Liver (tissue), 9 donors: ENCODE results near the gene IGBP1. TPM values are rescaled to one million over a fixed set of nuclear protein-coding genes. Genes with fewer than 3 reads are reported as not detected.
"Not testable (repeated sequence)": the region's sequence is repeated elsewhere in the genome, so short reads cannot be mapped to it uniquely, and the experiment has no call there.

Experiments
- DNase-seq: peaks from one replicate; pipeline ENCODE4 v3.0.0-alpha.2; 2017; ENCODE audit warnings: low spot score
- H3K27ac ChIP-seq, 2 donors: one replicate each; pipeline ENCODE4 v1.7.0; 2013; ENCODE audit warnings: inconsistent platforms in 2 of 2, low read length in 2 of 2, control low read depth in 1 of 2, low read depth in 1 of 2, mild to moderate bottlenecking in 1 of 2
- H3K27me3 ChIP-seq, 4 donors: one replicate each; pipeline versions ENCODE4 v1.6.1 to v1.7.0; 2013; ENCODE audit warnings: low read length in 3 of 4, inconsistent platforms in 1 of 4, mild to moderate bottlenecking in 1 of 4, moderate library complexity in 1 of 4; ENCODE audit not compliant: control insufficient read depth in 4 of 4, insufficient read depth in 4 of 4
- H3K36me3 ChIP-seq, 4 donors: one replicate each; pipeline versions ENCODE4 v1.6.1 to v1.7.0; 2013; ENCODE audit warnings: low read length in 3 of 4, mild to moderate bottlenecking in 3 of 4, low read depth in 1 of 4, moderate library complexity in 1 of 4; ENCODE audit not compliant: control insufficient read depth in 4 of 4, insufficient read depth in 3 of 4
- H3K4me1 ChIP-seq, 4 donors: one replicate each; pipeline versions ENCODE4 v1.6.1 to v1.7.0; 2013; ENCODE audit warnings: low read length in 3 of 4, mild to moderate bottlenecking in 3 of 4, moderate library complexity in 1 of 4; ENCODE audit not compliant: control insufficient read depth in 4 of 4, insufficient read depth in 4 of 4
- H3K4me3 ChIP-seq, 3 donors: one replicate each; pipeline versions ENCODE4 v1.6.1 to v1.7.0; 2013; ENCODE audit warnings: low read length in 3 of 3, control low read depth in 1 of 3, low read depth in 1 of 3, mild to moderate bottlenecking in 1 of 3
- H3K9ac ChIP-seq, 2 donors: one replicate each; pipeline ENCODE4 v1.7.0; 2013; ENCODE audit warnings: low read length in 2 of 2, mild to moderate bottlenecking in 2 of 2, moderate library complexity in 2 of 2, control low read depth in 1 of 2, low read depth in 1 of 2
- H3K9me3 ChIP-seq, 4 donors: one replicate each; pipeline versions ENCODE4 v1.6.1 to v1.7.0; 2013; ENCODE audit warnings: low read length in 3 of 4; ENCODE audit not compliant: control insufficient read depth in 4 of 4
- EGR1 ChIP-seq, 2 donors: IDR thresholded peaks; 2 replicates each; pipeline ENCODE4 v1.6.1; 2016 to 2018; ENCODE audit warnings: antibody characterized with exemption in 2 of 2, low read depth in 2 of 2
- FOXA1 ChIP-seq: IDR thresholded peaks from 2 replicates; pipeline ENCODE4 v1.6.1; 2016; ENCODE audit warnings: antibody characterized with exemption
- FOXA2 ChIP-seq: IDR thresholded peaks from 2 replicates; pipeline ENCODE4 v1.6.1; 2016; ENCODE audit warnings: antibody characterized with exemption
- GABPA ChIP-seq, 2 donors: IDR thresholded peaks in 1 of 2; conservative IDR thresholded peaks in 1 of 2; 2 replicates each; pipeline ENCODE4 v1.6.1; 2016; ENCODE audit warnings: antibody characterized with exemption in 2 of 2, mild to moderate bottlenecking in 1 of 2, moderate library complexity in 1 of 2
- HNF4A ChIP-seq, 2 donors: conservative IDR thresholded peaks; 2 replicates each; pipeline ENCODE4 v1.6.1; 2016; ENCODE audit warnings: antibody characterized with exemption in 2 of 2, mild to moderate bottlenecking in 2 of 2
- HNF4G ChIP-seq: IDR thresholded peaks from 2 replicates; pipeline ENCODE4 v1.6.1; 2016; ENCODE audit warnings: antibody characterized with exemption
- JUND ChIP-seq, 2 donors: IDR thresholded peaks; 2 replicates each; pipeline ENCODE4 v1.6.1; 2016; ENCODE audit warnings: antibody characterized with exemption in 2 of 2
- NR2F2 ChIP-seq: IDR thresholded peaks from 2 replicates; pipeline ENCODE4 v1.6.1; 2016; ENCODE audit warnings: antibody characterized with exemption
- RAD21 ChIP-seq, 2 donors: IDR thresholded peaks; 2 replicates each; pipeline ENCODE4 v1.6.1; 2016; ENCODE audit warnings: antibody characterized with exemption in 2 of 2, mild to moderate bottlenecking in 2 of 2
- RXRA ChIP-seq, 2 donors: IDR thresholded peaks; 2 replicates each; pipeline ENCODE4 v1.6.1; 2017 to 2018; ENCODE audit warnings: antibody characterized with exemption in 2 of 2, mild to moderate bottlenecking in 1 of 2
- SP1 ChIP-seq: IDR thresholded peaks from 2 replicates; pipeline ENCODE4 v1.6.1; 2018; ENCODE audit warnings: antibody characterized with exemption, mild to moderate bottlenecking
- YY1 ChIP-seq: IDR thresholded peaks from 2 replicates; pipeline ENCODE4 v1.6.1; 2016; ENCODE audit warnings: antibody characterized with exemption, mild to moderate bottlenecking
- WGBS: extraction: QIAGEN DNeasy Blood & Tissue Kit; methylation state at CpG from one replicate; pipeline ENCODE4 v1.1.7; 2013; 5-methylcytosine and 5-hydroxymethylcytosine counted together
- polyA plus RNA-seq, 2 donors: library from polyadenylated mRNA; stranded (reverse) in 1 of 2; unstranded in 1 of 2; fragments of 200-250 nt in 1 of 2; fragments of >200 nt in 1 of 2; fragmentation: Nextera tagmentation in 1 of 2; extraction: Ambion mirVana in 1 of 2; gene quantifications; one replicate each; pipeline versions ENCODE4 v1.2.1 to v1.2.3, GENCODE V29; 2013 to 2015
- total RNA-seq, 2 donors: library from RNA; depleted of rRNA; stranded (reverse); fragments of >200 nt; gene quantifications; one replicate each; pipeline ENCODE4 v1.2.3, GENCODE V29; 2014
- TF ChIP-seq, protein P1 (sequence below): IDR thresholded peaks from 2 replicates; pipeline ENCODE4 v1.6.1; 2016; ENCODE audit warnings: antibody characterized with exemption
- TF ChIP-seq, protein P2 (sequence below): IDR thresholded peaks from 2 replicates; pipeline ENCODE4 v1.6.1; 2016; ENCODE audit warnings: antibody characterized with exemption
- donor health status: healthy.
- donor health status: healthy.
- donor health status: healthy.
- donor health status: healthy.
- donor health status: healthy.

IGBP1 gene
- total and polyA plus RNA-seq, 4 donors: 7.8 to 18.1 (median 11.6) TPM

DNA sequence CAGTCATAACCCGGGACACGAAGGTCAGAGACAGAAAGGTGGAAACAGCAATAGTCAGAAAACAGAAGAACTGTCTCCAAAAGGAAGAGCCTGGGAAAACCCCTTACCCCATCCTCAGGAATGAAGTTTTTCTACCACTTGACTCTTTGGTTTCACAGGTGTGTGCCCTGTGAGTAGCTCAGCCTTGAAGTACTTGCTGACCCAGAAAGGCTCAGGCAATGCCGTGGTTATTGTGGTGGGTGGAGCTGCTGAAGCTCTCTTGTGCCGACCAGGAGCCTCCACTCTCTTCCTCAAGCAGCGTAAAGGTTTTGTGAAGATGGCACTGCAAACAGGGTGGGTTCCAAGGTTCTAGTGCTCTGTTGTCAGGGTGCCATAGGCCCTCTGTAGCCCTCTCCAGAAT, 68.5 kb downstream of the IGBP1 start:
- TF ChIP-seq, protein P1, sequence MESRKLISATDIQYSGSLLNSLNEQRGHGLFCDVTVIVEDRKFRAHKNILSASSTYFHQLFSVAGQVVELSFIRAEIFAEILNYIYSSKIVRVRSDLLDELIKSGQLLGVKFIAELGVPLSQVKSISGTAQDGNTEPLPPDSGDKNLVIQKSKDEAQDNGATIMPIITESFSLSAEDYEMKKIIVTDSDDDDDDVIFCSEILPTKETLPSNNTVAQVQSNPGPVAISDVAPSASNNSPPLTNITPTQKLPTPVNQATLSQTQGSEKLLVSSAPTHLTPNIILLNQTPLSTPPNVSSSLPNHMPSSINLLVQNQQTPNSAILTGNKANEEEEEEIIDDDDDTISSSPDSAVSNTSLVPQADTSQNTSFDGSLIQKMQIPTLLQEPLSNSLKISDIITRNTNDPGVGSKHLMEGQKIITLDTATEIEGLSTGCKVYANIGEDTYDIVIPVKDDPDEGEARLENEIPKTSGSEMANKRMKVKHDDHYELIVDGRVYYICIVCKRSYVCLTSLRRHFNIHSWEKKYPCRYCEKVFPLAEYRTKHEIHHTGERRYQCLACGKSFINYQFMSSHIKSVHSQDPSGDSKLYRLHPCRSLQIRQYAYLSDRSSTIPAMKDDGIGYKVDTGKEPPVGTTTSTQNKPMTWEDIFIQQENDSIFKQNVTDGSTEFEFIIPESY: no peak
- TF ChIP-seq JUND (IDR thresholded peaks at IDR 0.05) (no peak), HNF4A (conservative IDR thresholded peaks at IDR 0.05) (no peak), RXRA (IDR thresholded peaks at IDR 0.05) (no peak), HNF4G (no peak), RAD21 (IDR thresholded peaks at IDR 0.05) (no peak)
- TF ChIP-seq, protein P2, sequence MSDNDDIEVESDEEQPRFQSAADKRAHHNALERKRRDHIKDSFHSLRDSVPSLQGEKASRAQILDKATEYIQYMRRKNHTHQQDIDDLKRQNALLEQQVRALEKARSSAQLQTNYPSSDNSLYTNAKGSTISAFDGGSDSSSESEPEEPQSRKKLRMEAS: no peak
- no peak for DNase-seq
- H3K36me3 ChIP-seq: no peaks in the 10 kb centered on the region
- H3K9ac ChIP-seq: no peak overlapping the region
- WGBS: 87% methylated on average over 5 of the region's 5 CpGs
- no peak overlapping the region for H3K27ac ChIP-seq
- no peaks in the 10 kb centered on the region for H3K4me1 ChIP-seq
- no peaks in the 10 kb centered on the region for H3K27me3 ChIP-seq
- no peaks in the 10 kb centered on the region for H3K9me3 ChIP-seq
- H3K4me3 ChIP-seq: no peak overlapping the region

DNA sequence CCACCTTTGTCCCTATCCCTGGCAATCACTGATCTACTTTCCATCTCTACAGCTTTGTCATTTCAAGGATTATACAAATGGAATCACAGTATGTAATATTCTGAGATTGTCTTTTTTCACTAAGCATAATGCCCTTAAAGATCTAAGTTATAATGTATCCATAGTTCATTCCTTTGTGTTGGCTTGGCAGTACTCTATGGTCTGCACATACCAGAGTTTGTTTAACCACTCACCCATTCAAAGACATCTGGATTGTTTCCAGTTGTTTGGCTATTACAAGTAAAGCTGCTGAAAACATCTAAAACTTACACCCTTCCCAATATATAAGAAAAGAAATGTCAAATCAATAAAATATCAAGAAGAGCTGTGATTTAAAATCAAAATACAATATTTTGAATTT, 75.2 kb downstream of the IGBP1 start:
- TF ChIP-seq YY1 (no peak), SP1 (no peak), NR2F2 (no peak), EGR1 (IDR thresholded peaks at IDR 0.05; ENCODE audit: low read depth in 2 of 2) (no peak), FOXA2 (no peak), HNF4A (conservative IDR thresholded peaks at IDR 0.05) (no peak), GABPA (IDR thresholded peaks at IDR 0.05 in 1 of 2, conservative IDR thresholded peaks at IDR 0.05 in 1 of 2) (no peak), HNF4G (no peak), FOXA1 (no peak), RAD21 (IDR thresholded peaks at IDR 0.05) (no peak), JUND (IDR thresholded peaks at IDR 0.05) (no peak), RXRA (IDR thresholded peaks at IDR 0.05) (no peak)
- TF ChIP-seq, protein P1: no peak
- H3K27me3 ChIP-seq: no peaks in the 10 kb centered on the region
- H3K4me3 ChIP-seq: no peak overlapping the region
- no peaks in the 10 kb centered on the region for H3K36me3 ChIP-seq
- no peak overlapping the region for H3K9ac ChIP-seq
- no peaks in the 10 kb centered on the region for H3K9me3 ChIP-seq
- no peak overlapping the region for H3K27ac ChIP-seq
- no peak for DNase-seq
- no peaks in the 10 kb centered on the region for H3K4me1 ChIP-seq

DNA sequence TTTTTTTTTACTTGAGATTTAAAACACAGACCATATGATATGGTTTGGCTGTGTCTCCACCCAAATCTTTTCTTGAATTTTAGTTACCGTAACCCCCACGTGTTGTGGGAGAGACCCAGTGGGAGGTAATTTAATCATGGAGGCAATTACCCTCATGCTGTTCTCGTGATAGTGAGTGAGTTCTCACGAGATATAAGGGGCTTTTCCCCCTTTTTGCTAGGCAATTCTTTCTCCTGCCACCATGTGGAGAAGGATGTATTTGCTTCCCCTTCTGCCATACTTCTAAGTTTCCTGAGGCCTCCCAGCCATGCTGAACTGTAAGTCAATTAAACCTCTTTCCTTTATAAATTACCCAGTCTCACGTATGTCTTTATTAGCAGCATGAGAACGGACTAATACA, 76.3 kb downstream of the IGBP1 start:
- H3K4me3 ChIP-seq, H3K4me1 ChIP-seq, H3K27ac ChIP-seq, H3K36me3 ChIP-seq, DNase-seq, H3K27me3 ChIP-seq, H3K9me3 ChIP-seq, H3K9ac ChIP-seq: not testable (repeated sequence)
- 61% methylated on average over 6 of the region's 6 CpGs for WGBS

Other genes starting within 250 kb of the IGBP1 start
- gene AWAT2, start 83.5 kb upstream of the IGBP1 start, total RNA-seq: not detected
- gene AWAT2, start 83.5 kb upstream of the IGBP1 start, polyA plus RNA-seq: not detected
- not detected for gene OTUD6A, start 71.0 kb upstream of the IGBP1 start, total RNA-seq
- not detected for gene OTUD6A, start 71.0 kb upstream of the IGBP1 start, polyA plus RNA-seq
- not detected for gene DGAT2L6, start 44.0 kb downstream of the IGBP1 start, total RNA-seq
- not detected for gene DGAT2L6, start 44.0 kb downstream of the IGBP1 start, polyA plus RNA-seq
- gene AWAT1, start 101.2 kb downstream of the IGBP1 start, total RNA-seq: not detected
- not detected for gene AWAT1, start 101.2 kb downstream of the IGBP1 start, polyA plus RNA-seq
- gene P2RY4, start 126.8 kb downstream of the IGBP1 start, total RNA-seq: under 1 TPM; 0.08 to 0.28 TPM
- gene P2RY4, start 126.8 kb downstream of the IGBP1 start, polyA plus RNA-seq: not detected
- gene ARR3, start 134.9 kb downstream of the IGBP1 start, total RNA-seq: not detected
- not detected for gene ARR3, start 134.9 kb downstream of the IGBP1 start, polyA plus RNA-seq
- gene RAB41, start 148.7 kb downstream of the IGBP1 start, total RNA-seq: not detected
- gene RAB41, start 148.7 kb downstream of the IGBP1 start, polyA plus RNA-seq: not detected
- gene PDZD11, start 156.5 kb downstream of the IGBP1 start, total RNA-seq: 10 to 100 TPM in 1 of 2 donors, 1 to 10 TPM in 1; 8.5 to 13.3 TPM
- 10 to 100 TPM; 18.4 to 25.9 TPM for gene PDZD11, start 156.5 kb downstream of the IGBP1 start, polyA plus RNA-seq
- gene KIF4A, start 156.7 kb downstream of the IGBP1 start, total RNA-seq: 10 to 100 TPM in 1 of 2 donors, under 1 TPM in 1; under 0.01 to 17.3 TPM
- gene KIF4A, start 156.7 kb downstream of the IGBP1 start, polyA plus RNA-seq: under 1 TPM; 0.07 to 0.92 TPM